Measurements from ENCODE around the gene YWHAB.

The YWHAB gene

GRCh38 chr20:44911264-44911921 lies 25.9 kb downstream of the YWHAB start:
- DNase-seq (ENCODE audit: low spot score) = peak; percentile 70
- Histone ChIP-seq H3K9ac (ENCODE audit: low read depth, low read length, poor library complexity) (no peak overlapping the region), H2BK5ac (ENCODE audit: low read length) (no peak overlapping the region), H3K4me3 (ENCODE audit: low read length in 2 of 2) (no peak overlapping the region), H3K4ac (ENCODE audit: low read length) (no peak overlapping the region), H3K14ac (ENCODE audit: low read length) (no peak overlapping the region), H4K91ac (ENCODE audit: low read depth, low read length, poor library complexity) (no peak overlapping the region), H3K36me3 (replicated peaks in 1 of 2; ENCODE audit: control insufficient read depth in 2 of 2, insufficient read depth in 2 of 2, low read length in 2 of 2) (peaks cover 18 to 40% of the 10 kb centered on the region in 2 donors), H2BK15ac (ENCODE audit: low read length) (no peak overlapping the region), H3K27ac (replicated peaks; ENCODE audit: low read length) (no peak overlapping the region), H3K4me2 (ENCODE audit: insufficient read depth, low read length, poor library complexity, severe bottlenecking) (no peak overlapping the region), H2AK5ac (ENCODE audit: low read depth, low read length) (no peak overlapping the region), H2AFZ (ENCODE audit: low read length) (peak overlapping the region; percentile 50), H3K27me3 (ENCODE audit: control insufficient read depth in 3 of 3, insufficient read depth in 3 of 3, low read depth in 1 of 3, low read length in 3 of 3) (no peaks in the 10 kb centered on the region), H3K18ac (ENCODE audit: low read length) (peak overlapping the region; percentile 16), H2BK12ac (ENCODE audit: low read length) (no peak overlapping the region), H3K23ac (ENCODE audit: low read depth, low read length, poor library complexity) (no peak overlapping the region), H2BK120ac (ENCODE audit: low read depth, low read length) (no peak overlapping the region), H4K8ac (ENCODE audit: low read depth, low read length) (no peak overlapping the region), H3K79me1 (ENCODE audit: low read depth, low read length) (no peaks in the 10 kb centered on the region), H3K9me3 (replicated peaks in 1 of 2; ENCODE audit: control insufficient read depth in 2 of 2, insufficient read depth in 1 of 2, low read depth in 1 of 2, low read length in 2 of 2) (no peaks in the 10 kb centered on the region), H3K4me1 (ENCODE audit: control insufficient read depth in 2 of 2, insufficient read depth in 1 of 2, low read depth in 1 of 2, low read length in 2 of 2) (peaks cover 0 to 6% of the 10 kb centered on the region in 2 donors)
- no CpG with 5 or more reads among the region's 21 CpGs for WGBS, 2 donors (ENCODE audit: extremely low coverage in 2 of 2, insufficient read length in 2 of 2, insufficient replicate concordance in 1 of 2)

GRCh38 chr20:44912189-44912588 lies 26.7 kb downstream of the YWHAB start:
- H3K9me3 ChIP-seq (replicated peaks in 1 of 2; ENCODE audit: control insufficient read depth in 2 of 2, insufficient read depth in 1 of 2, low read depth in 1 of 2, low read length in 2 of 2) = no peaks in the 10 kb centered on the region
- H3K9ac ChIP-seq (ENCODE audit: low read depth, low read length, poor library complexity) = no peak overlapping the region
- no CpG with 5 or more reads among the region's 2 CpGs for WGBS, 2 donors (ENCODE audit: extremely low coverage in 2 of 2, insufficient read length in 2 of 2, insufficient replicate concordance in 1 of 2)
- no peak overlapping the region for H2BK15ac ChIP-seq (ENCODE audit: low read length)
- DNase-seq (ENCODE audit: low spot score) = no peak
- no peak overlapping the region for H2AK5ac ChIP-seq (ENCODE audit: low read depth, low read length)
- no peak overlapping the region for H4K91ac ChIP-seq (ENCODE audit: low read depth, low read length, poor library complexity)
- no peak overlapping the region for H4K8ac ChIP-seq (ENCODE audit: low read depth, low read length)
- H3K18ac ChIP-seq (ENCODE audit: low read length) = no peak overlapping the region
- no peak overlapping the region for H3K27ac ChIP-seq (replicated peaks; ENCODE audit: low read length)
- no peak overlapping the region for H3K4me2 ChIP-seq (ENCODE audit: insufficient read depth, low read length, poor library complexity, severe bottlenecking)
- H3K23ac ChIP-seq (ENCODE audit: low read depth, low read length, poor library complexity) = no peak overlapping the region
- H2BK12ac ChIP-seq (ENCODE audit: low read length) = no peak overlapping the region
- no peak overlapping the region for H2AFZ ChIP-seq (ENCODE audit: low read length)
- H3K4ac ChIP-seq (ENCODE audit: low read length) = no peak overlapping the region
- no peak overlapping the region for H3K14ac ChIP-seq (ENCODE audit: low read length)
- H3K79me1 ChIP-seq (ENCODE audit: low read depth, low read length) = no peaks in the 10 kb centered on the region
- H2BK120ac ChIP-seq (ENCODE audit: low read depth, low read length) = no peak overlapping the region
- no peaks in the 10 kb centered on the region for H3K27me3 ChIP-seq (ENCODE audit: control insufficient read depth in 3 of 3, insufficient read depth in 3 of 3, low read depth in 1 of 3, low read length in 3 of 3)
- H2BK5ac ChIP-seq (ENCODE audit: low read length) = no peak overlapping the region
- H3K4me1 ChIP-seq (ENCODE audit: control insufficient read depth in 2 of 2, insufficient read depth in 1 of 2, low read depth in 1 of 2, low read length in 2 of 2) = peaks cover 0 to 10% of the 10 kb centered on the region in 2 donors
- peaks cover 21 to 35% of the 10 kb centered on the region in 2 donors for H3K36me3 ChIP-seq (replicated peaks in 1 of 2; ENCODE audit: control insufficient read depth in 2 of 2, insufficient read depth in 2 of 2, low read length in 2 of 2)
- no peak overlapping the region for H3K4me3 ChIP-seq (ENCODE audit: low read length in 2 of 2)

- H2BK12ac ChIP-seq (ENCODE audit: low read length) = no peak overlapping the region
- no peaks in the 10 kb centered on the region for H3K27me3 ChIP-seq (ENCODE audit: control insufficient read depth in 3 of 3, insufficient read depth in 3 of 3, low read depth in 1 of 3, low read length in 3 of 3)
- no CpG with 5 or more reads among the region's 1 CpG for WGBS, 2 donors (ENCODE audit: extremely low coverage in 2 of 2, insufficient read length in 2 of 2, insufficient replicate concordance in 1 of 2)
- H3K18ac ChIP-seq (ENCODE audit: low read length) = no peak overlapping the region
- H2BK15ac ChIP-seq (ENCODE audit: low read length) = no peak overlapping the region
- DNase-seq (ENCODE audit: low spot score) = no peak
- no peaks in the 10 kb centered on the region for H3K79me1 ChIP-seq (ENCODE audit: low read depth, low read length)
- H3K9ac ChIP-seq (ENCODE audit: low read depth, low read length, poor library complexity) = no peak overlapping the region
- H3K4ac ChIP-seq (ENCODE audit: low read length) = no peak overlapping the region
- no peak overlapping the region for H3K14ac ChIP-seq (ENCODE audit: low read length)
- no peak overlapping the region for H4K8ac ChIP-seq (ENCODE audit: low read depth, low read length)
- no peaks in the 10 kb centered on the region for H3K9me3 ChIP-seq (replicated peaks in 1 of 2; ENCODE audit: control insufficient read depth in 2 of 2, insufficient read depth in 1 of 2, low read depth in 1 of 2, low read length in 2 of 2)
- no peak overlapping the region for H2BK5ac ChIP-seq (ENCODE audit: low read length)
- no peak overlapping the region for H3K23ac ChIP-seq (ENCODE audit: low read depth, low read length, poor library complexity)
- H2BK120ac ChIP-seq (ENCODE audit: low read depth, low read length) = no peak overlapping the region
- no peak overlapping the region for H3K4me3 ChIP-seq (ENCODE audit: low read length in 2 of 2)
- peaks cover 14 to 31% of the 10 kb centered on the region in 2 donors for H3K36me3 ChIP-seq (replicated peaks in 1 of 2; ENCODE audit: control insufficient read depth in 2 of 2, insufficient read depth in 2 of 2, low read length in 2 of 2)
- peaks cover 0 to 10% of the 10 kb centered on the region in 2 donors for H3K4me1 ChIP-seq (ENCODE audit: control insufficient read depth in 2 of 2, insufficient read depth in 1 of 2, low read depth in 1 of 2, low read length in 2 of 2)
- H3K27ac ChIP-seq (replicated peaks; ENCODE audit: low read length) = no peak overlapping the region
- H2AK5ac ChIP-seq (ENCODE audit: low read depth, low read length) = no peak overlapping the region
- no peak overlapping the region for H4K91ac ChIP-seq (ENCODE audit: low read depth, low read length, poor library complexity)
- H3K4me2 ChIP-seq (ENCODE audit: insufficient read depth, low read length, poor library complexity, severe bottlenecking) = no peak overlapping the region
- no peak overlapping the region for H2AFZ ChIP-seq (ENCODE audit: low read length)
Measured at GRCh38 chr20:44914924-44915323, 29.4 kb downstream of the YWHAB start.

- no peak overlapping the region for H3K4me3 ChIP-seq (ENCODE audit: low read length in 2 of 2)
- H3K18ac ChIP-seq (ENCODE audit: low read length) = no peak overlapping the region
- no peaks in the 10 kb centered on the region for H3K79me1 ChIP-seq (ENCODE audit: low read depth, low read length)
- no peaks in the 10 kb centered on the region for H3K9me3 ChIP-seq (replicated peaks in 1 of 2; ENCODE audit: control insufficient read depth in 2 of 2, insufficient read depth in 1 of 2, low read depth in 1 of 2, low read length in 2 of 2)
- H3K27ac ChIP-seq (replicated peaks; ENCODE audit: low read length) = no peak overlapping the region
- peak overlapping the region; percentile 17 for H3K23ac ChIP-seq (ENCODE audit: low read depth, low read length, poor library complexity)
- no peak overlapping the region for H4K8ac ChIP-seq (ENCODE audit: low read depth, low read length)
- H3K27me3 ChIP-seq (ENCODE audit: control insufficient read depth in 3 of 3, insufficient read depth in 3 of 3, low read depth in 1 of 3, low read length in 3 of 3) = no peaks in the 10 kb centered on the region
- H2BK15ac ChIP-seq (ENCODE audit: low read length) = no peak overlapping the region
- no peak overlapping the region for H3K14ac ChIP-seq (ENCODE audit: low read length)
- H3K4me2 ChIP-seq (ENCODE audit: insufficient read depth, low read length, poor library complexity, severe bottlenecking) = no peak overlapping the region
- no peak overlapping the region for H2AFZ ChIP-seq (ENCODE audit: low read length)
- H3K9ac ChIP-seq (ENCODE audit: low read depth, low read length, poor library complexity) = no peak overlapping the region
- peaks cover 0 to 6% of the 10 kb centered on the region in 2 donors for H3K4me1 ChIP-seq (ENCODE audit: control insufficient read depth in 2 of 2, insufficient read depth in 1 of 2, low read depth in 1 of 2, low read length in 2 of 2)
- H2BK120ac ChIP-seq (ENCODE audit: low read depth, low read length) = no peak overlapping the region
- H3K36me3 ChIP-seq (replicated peaks in 1 of 2; ENCODE audit: control insufficient read depth in 2 of 2, insufficient read depth in 2 of 2, low read length in 2 of 2) = peaks cover 17 to 34% of the 10 kb centered on the region in 2 donors
- no peak overlapping the region for H3K4ac ChIP-seq (ENCODE audit: low read length)
- DNase-seq (ENCODE audit: low spot score) = no peak
- WGBS, 2 donors (ENCODE audit: extremely low coverage in 2 of 2, insufficient read length in 2 of 2, insufficient replicate concordance in 1 of 2) = no CpG with 5 or more reads among the region's 12 CpGs
- H2BK12ac ChIP-seq (ENCODE audit: low read length) = no peak overlapping the region
- no peak overlapping the region for H2BK5ac ChIP-seq (ENCODE audit: low read length)
- no peak overlapping the region for H4K91ac ChIP-seq (ENCODE audit: low read depth, low read length, poor library complexity)
- H2AK5ac ChIP-seq (ENCODE audit: low read depth, low read length) = no peak overlapping the region
Measured at GRCh38 chr20:44916586-44916985, 31.1 kb downstream of the YWHAB start.

Measured in neuronal stem cell (in vitro differentiated cells).